NCI-H1105 (cell line): ENCODE measurements around the gene ZSCAN31.

Experiments used
- DNase-seq: peaks from one replicate; lab custom pipeline; 2025; lab: John Stamatoyannopoulos, UW

The ZSCAN31 gene

DNA sequence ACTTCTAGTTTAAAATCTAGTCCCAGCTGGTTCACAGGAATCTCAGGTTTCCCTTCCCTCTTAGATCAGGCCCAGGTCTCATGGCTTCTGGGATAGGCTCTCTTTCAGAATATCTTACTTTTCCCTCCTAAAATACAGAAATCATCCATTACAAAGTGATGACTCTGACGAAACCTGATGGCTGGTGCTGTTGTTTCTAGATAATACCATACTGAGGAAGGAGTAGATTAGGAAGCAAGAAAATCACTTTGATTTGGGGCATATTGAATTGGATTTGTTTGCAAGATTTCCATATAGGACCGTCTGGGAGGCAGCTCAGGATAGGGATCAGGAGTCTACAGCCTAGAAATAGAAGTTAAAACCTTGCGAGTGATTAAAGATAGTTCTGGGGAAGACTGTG, 17.4 kb upstream of the ZSCAN31 start:
- no peak for DNase-seq

DNA sequence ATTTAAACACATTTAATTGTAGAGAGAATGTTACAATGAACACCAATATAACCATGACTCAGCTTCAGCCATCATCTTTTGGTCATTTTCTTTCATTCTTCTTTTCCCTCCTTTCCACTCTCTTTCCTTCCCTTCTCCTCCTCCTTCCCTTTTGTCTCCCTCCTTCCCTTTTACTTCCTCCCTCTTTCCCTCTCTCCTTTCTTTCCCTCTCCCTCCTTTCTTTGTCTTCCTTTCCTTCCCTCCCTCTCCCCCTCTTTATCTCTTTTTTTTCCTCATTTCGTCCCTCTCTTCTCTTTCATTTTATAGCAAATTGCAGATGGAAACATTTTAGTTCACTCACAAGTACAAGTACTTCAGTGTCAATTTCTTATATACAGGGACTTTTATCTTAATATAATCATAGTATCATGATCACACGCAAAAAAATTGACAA, 15.6 kb upstream of the ZSCAN31 start:
- DNase-seq: no peak

DNA sequence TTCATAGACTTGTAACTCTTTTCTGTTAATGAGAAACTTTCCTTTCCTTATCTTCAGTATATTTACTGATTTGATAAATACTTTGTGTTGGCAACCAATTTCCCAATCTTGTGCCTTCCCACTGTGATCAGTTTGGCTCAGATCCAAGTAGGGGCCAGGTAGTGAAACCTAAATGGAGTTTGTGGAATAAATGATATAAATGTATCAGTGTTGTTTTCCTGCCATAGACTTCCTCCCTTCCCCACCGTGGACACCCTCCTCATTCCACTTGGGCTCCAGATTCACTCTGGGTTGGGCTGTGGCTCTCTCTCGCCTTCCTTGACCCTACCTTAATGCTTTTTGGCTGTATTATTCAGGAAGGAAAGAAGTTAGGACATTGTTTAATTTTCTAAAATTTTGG, 15.1 kb upstream of the ZSCAN31 start:
- DNase-seq: no peak

- peak; percentile 77 for DNase-seq
These were observed 14.2 kb upstream of the ZSCAN31 start, which contains the start of gene ZKSCAN3 for GRCh38 chr6:28349892-28350737. Gene ZKSCAN3 (plus strand): TSS chr6:28349947. CDS start chr6:28359587, 9,640 bp downstream.

DNA sequence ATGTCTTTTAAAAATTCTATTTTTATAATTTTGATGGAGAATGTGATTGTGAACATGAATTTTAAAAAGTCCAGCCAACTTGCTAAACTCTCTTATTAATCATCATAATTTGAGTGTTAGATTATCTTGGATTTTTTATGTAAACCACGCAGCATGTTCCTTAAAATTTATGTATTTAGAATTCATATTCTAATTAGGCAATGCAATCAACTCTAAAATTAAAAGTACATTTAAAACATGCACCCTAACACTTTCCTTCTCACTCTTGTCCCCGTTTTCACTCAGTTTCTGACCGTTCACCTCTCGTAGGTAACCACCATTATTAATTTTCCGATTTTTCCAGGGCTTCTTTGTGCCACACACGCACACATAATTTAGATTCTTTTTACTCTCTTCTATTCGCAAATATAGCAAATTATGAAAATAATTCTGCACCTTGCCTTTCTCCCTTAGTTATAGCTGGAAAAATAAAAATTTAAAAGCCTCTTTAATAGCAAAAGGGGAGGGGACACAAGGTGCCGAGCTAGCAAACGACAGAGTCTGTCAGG, 13.5 kb upstream of the ZSCAN31 start:
- DNase-seq: no peak

DNA sequence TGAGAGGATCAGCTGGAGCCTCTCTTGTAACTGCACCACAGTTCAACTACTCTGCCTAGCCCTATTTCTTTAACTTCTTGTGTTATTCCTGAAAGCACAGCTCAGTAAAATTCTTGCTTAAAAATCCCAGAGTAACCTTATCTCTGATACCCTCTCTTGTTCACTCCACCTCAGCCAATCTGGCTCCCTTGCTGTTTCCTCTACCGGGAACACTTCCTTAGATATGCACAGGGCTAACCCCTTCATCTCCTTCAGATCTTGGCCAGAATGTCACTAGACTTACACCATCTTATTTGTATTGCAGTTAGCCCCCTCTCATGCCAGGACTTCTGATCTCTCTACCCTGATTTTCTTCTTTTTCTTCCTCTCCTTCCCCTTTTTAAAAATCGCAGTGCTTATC, 11.2 kb upstream of the ZSCAN31 start:
- DNase-seq: no peak

DNA sequence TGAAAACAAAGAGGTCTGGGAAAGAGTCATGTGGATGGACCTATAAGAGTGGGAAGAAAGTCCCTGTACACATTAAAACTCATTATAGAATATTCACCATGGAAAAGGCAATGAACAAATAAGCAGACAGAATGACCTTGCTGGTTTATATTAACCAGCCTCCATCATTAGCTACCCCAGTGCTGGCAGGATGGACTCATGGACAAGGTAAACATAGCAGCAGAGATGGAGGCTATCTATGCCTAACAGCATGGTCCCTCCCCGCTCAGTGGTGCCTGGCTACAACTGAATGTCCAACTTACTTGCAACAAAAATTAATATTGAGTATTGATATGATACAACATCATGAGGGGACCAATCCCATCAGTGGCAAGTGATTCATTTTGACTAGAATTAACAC, 9.3 kb upstream of the ZSCAN31 start:
- no peak for DNase-seq

- DNase-seq: no peak
These were observed 8.1 kb upstream of the ZSCAN31 start for GRCh38 chr6:28343898-28344677.

DNA sequence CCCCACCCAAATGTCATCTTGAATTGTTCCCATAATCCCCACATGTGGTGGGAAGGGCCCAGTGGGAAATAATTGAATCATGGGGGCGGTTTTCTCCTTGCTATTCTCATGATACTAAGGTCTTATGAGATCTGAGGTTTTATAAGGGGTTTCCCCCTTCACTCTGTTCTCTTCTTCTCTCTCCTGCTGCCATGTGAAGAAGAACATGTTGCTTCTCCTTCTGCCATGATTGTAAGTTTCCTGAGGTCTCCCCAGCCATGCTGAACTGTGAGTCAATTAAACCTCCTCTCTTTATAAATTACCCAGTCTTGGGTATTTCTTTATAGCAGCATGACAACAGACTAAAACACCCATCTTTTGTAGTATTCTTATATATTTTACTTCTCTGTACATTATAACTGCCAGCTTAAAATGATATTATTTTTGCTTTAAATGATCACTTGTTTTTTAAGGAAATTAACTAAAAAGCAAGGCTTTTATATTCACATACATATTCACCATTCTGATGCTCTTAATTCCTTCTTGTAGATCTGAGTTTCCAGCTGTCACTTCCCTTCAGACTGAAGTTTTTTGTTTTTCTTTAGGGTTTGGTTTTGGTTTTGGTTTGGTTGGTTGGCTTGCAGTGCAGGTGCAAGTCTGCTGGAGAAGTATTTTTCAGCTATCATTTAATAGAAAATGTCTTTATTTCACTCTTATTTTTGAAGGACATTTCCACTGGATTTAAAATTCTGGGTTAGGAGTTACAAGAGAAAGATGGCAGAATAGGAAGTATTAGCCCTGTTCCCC, 4.6 kb upstream of the ZSCAN31 start:
- DNase-seq: no peak

- DNase-seq: no peak
These were observed 1.2 kb upstream of the ZSCAN31 start for GRCh38 chr6:28337121-28337520.

- DNase-seq: peak; percentile 61
These were observed 554 bp upstream of the ZSCAN31 start for GRCh38 chr6:28336284-28337120.

DNA sequence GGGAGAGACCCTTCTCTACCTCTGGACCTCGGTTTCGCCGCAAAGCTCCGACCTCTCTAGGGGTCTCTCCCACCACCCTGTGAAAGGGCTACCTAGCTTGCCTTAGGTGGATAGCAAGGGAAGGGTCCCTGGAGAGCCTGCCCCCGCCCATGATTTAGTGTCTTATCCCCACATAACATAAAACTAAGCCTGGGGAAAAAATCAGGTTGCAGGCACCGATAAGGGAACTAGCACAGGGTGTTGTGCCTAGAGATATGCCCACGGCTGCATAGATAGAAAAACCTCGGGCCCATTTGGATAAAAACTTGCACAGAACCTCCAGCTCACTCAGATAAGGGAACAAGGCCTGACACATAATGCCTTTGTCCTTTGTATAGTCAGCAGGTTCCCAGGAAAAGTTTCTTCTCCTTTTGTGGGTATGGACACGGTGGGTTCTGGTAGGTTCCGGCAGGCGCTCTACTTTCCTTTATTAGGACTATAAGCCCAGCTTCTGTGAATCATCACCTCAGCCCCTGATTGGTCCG, 846 bp downstream of the ZSCAN31 start:
- DNase-seq: no peak

DNA sequence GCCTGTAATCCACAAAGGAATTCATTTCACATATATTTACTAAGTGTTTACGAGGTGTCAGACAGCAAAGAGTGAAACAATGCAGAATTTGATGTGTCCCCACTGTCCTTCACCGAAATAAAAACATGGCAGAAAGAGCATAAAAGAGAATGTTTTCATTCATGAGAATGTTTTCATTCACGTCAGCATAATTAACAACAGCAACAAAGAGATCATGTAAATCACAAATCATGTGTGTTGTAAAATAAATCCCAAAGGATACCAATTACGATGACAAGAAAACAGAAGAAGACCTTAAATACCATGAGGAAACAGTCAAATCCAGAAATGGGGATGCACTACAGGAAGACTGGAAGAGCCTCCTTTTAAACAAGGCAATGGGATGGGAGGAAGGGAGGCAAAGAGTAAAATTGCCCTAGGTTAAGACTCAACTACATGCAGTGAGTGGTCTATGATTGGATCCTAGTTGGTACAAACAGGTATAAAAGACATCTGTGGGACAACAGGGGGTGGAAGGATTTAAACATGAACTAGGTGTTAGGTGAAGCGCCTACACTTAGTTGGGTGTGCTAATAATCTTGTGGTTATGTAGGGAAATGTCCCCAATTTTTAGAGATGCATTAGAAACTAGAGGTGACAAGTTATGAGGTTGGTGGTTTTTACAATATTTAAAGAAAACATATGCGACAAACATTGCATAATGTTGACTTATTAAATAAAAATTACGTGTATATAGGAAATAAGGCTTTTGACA, 1.5 kb downstream of the ZSCAN31 start:
- no peak for DNase-seq

GRCh38 chr6:28333599-28334018, 2.3 kb downstream of the ZSCAN31 start:
- no peak for DNase-seq

DNA sequence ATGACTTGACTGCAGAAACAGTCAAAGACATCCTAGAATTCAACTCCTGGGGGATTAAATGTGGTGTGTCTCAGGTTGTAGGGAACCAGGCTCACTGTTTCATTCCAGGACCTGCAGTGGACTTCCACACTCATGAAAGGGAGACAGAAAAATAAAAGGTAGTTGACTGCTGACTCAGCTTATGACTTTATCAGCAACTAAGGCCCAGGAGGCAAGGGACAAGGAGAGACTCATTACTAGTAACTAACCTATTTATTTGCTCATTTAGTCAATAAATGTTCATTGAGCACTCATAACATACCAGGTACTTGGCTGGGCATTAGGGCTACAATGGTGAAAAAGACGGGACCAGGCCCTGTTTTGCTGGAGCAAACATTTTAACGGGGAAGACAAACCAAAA, 2.9 kb downstream of the ZSCAN31 start:
- DNase-seq: no peak

DNA sequence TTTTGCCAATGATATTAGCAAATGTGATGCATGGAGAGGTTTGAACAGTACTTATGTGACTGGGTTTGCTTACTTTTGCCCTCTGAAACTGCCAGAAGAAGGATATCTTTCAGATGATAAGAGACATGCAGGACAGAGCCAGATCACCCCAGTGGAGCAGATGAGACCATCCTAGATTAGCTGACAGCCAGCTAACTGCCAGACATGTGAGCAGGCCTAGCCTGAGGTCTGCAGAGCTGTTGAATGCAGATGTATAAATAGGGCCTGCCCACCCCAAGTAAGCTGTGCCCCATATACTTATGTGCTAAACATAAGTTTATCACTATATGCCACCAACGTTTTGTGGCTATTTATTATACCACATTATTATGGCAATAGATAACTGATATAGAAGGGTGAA, 5.9 kb downstream of the ZSCAN31 start:
- no peak for DNase-seq

GRCh38 chr6:28326371-28326948, 9.5 kb downstream of the ZSCAN31 start:
- DNase-seq: no peak

GRCh38 chr6:28323813-28324424, 12.0 kb downstream of the ZSCAN31 start:
- no peak for DNase-seq

- no peak for DNase-seq
These were observed 13.3 kb downstream of the ZSCAN31 start for GRCh38 chr6:28322661-28323060.
